Measurements from ENCODE around the gene RNF11.
"Not testable (repeated sequence)": the region's sequence is repeated elsewhere in the genome, so short reads cannot be mapped to it uniquely, and the experiment has no call there.

RNF11 gene

DNA sequence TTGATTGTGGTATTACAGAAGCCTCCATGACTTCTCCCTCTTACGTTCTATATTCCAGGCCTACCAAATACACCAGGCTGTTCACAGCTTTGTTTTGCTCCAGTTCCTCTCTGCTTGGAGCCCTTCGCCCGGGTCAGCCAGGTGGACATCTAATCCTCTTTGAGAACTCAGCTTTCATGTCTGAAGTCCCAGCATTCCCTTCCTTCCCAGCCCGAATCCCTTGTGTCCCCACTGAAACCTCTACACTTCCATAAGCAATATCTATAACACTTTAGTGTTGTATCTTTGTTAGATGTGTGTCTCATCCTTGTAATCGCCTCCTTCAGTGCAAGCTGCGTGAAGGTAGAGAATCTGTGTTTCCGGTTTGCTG lies 1.9 kb downstream of the RNF11 start:
- no peak for ATAC-seq
- Mint-ChIP-seq H3K4me1 (peaks cover 43% of the 10 kb centered on the region), H3K27ac (no peak overlapping the region), H3K36me3 (peaks cover 10% of the 10 kb centered on the region), H3K4me3 (no peak overlapping the region), H3K27me3 (no peaks in the 10 kb centered on the region), H3K9me3 (no peaks in the 10 kb centered on the region)

GRCh38 chr1:51240084-51240483 lies 4.0 kb downstream of the RNF11 start:
- peaks cover 31% of the 10 kb centered on the region for H3K4me1 Mint-ChIP-seq

GRCh38 chr1:51241119-51241518 lies 5.0 kb downstream of the RNF11 start:
- H3K4me1 Mint-ChIP-seq: peaks cover 27% of the 10 kb centered on the region
- no peak for ATAC-seq
- no peaks in the 10 kb centered on the region for H3K9me3 Mint-ChIP-seq
- H3K27me3 Mint-ChIP-seq: no peaks in the 10 kb centered on the region
- peaks cover 10% of the 10 kb centered on the region for H3K36me3 Mint-ChIP-seq
- H3K27ac Mint-ChIP-seq: no peak overlapping the region
- H3K4me3 Mint-ChIP-seq: no peak overlapping the region

More at GRCh38 chr1:51240084-51240483, 4.0 kb downstream of the RNF11 start:
- peaks cover 10% of the 10 kb centered on the region for H3K36me3 Mint-ChIP-seq
- no peak overlapping the region for H3K27ac Mint-ChIP-seq
- H3K27me3 Mint-ChIP-seq: no peaks in the 10 kb centered on the region
- H3K9me3 Mint-ChIP-seq: no peaks in the 10 kb centered on the region
- no peak overlapping the region for H3K4me3 Mint-ChIP-seq
- no peak for ATAC-seq

GRCh38 chr1:51242546-51242945 lies 6.5 kb downstream of the RNF11 start:
- Mint-ChIP-seq H3K36me3 (peaks cover 10% of the 10 kb centered on the region), H3K9me3 (no peaks in the 10 kb centered on the region), H3K4me3 (no peak overlapping the region), H3K4me1 (peaks cover 41% of the 10 kb centered on the region), H3K27me3 (no peaks in the 10 kb centered on the region), H3K27ac (no peak overlapping the region)
- no peak for ATAC-seq

GRCh38 chr1:51247022-51247421 lies 10.9 kb downstream of the RNF11 start:
- Mint-ChIP-seq H3K27me3 (no peaks in the 10 kb centered on the region), H3K4me1 (peaks cover 22% of the 10 kb centered on the region), H3K36me3 (no peaks in the 10 kb centered on the region), H3K4me3 (no peak overlapping the region), H3K9me3 (no peaks in the 10 kb centered on the region), H3K27ac (peak overlapping the region; percentile 36)
- ATAC-seq: peak; percentile 86

GRCh38 chr1:51247499-51247898 lies 11.4 kb downstream of the RNF11 start:
- Mint-ChIP-seq H3K27me3 (no peaks in the 10 kb centered on the region), H3K36me3 (no peaks in the 10 kb centered on the region), H3K4me3 (no peak overlapping the region), H3K9me3 (no peaks in the 10 kb centered on the region), H3K27ac (peak overlapping the region; percentile 36), H3K4me1 (peaks cover 22% of the 10 kb centered on the region)
- no peak for ATAC-seq

DNA sequence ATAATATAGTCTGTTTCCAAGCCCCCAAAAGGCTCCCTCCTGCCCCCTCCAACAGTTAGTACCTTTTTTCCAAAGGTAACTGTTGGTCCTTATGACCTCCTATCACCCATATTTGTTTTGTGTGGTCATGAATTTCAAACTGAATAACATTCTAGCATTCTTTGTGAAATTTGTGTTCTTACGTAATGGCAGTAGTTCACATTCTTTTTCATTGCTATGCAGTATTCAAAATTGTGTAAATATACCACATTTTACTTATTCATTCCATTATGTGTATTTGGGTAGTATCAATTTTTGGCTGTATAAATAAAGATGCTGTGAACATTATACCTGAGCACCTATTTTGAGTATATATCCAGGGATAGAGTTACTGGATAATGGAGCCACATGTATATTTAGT lies 13.4 kb downstream of the RNF11 start:
- Mint-ChIP-seq H3K9me3 (no peaks in the 10 kb centered on the region), H3K4me3 (no peak overlapping the region), H3K27ac (no peak overlapping the region), H3K27me3 (no peaks in the 10 kb centered on the region), H3K36me3 (no peaks in the 10 kb centered on the region), H3K4me1 (peaks cover 22% of the 10 kb centered on the region)
- ATAC-seq: no peak

DNA sequence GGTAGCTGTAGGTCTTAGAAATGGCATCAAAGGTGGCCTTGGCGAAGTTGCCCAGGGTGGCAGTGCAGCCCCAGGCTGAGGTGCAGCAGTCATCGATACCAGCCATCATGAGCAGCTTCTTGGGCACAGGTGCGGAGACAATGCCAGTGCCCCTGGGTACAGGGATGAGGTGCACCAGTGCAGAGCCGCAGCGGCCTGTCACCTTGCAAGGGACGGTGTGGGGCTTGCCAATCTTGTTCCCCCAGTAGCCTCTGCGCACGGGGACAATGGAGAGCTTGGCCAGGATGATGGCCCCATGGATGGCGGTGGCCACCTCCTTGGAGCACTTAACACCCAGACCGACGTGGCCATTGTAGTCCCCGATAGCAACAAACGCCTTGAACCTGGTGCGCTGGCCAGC lies 14.7 kb downstream of the RNF11 start:
- H3K27ac Mint-ChIP-seq, H3K27me3 Mint-ChIP-seq, H3K9me3 Mint-ChIP-seq, ATAC-seq, H3K36me3 Mint-ChIP-seq, H3K4me3 Mint-ChIP-seq: not testable (repeated sequence)
- peaks cover 19% of the 10 kb centered on the region for H3K4me1 Mint-ChIP-seq

DNA sequence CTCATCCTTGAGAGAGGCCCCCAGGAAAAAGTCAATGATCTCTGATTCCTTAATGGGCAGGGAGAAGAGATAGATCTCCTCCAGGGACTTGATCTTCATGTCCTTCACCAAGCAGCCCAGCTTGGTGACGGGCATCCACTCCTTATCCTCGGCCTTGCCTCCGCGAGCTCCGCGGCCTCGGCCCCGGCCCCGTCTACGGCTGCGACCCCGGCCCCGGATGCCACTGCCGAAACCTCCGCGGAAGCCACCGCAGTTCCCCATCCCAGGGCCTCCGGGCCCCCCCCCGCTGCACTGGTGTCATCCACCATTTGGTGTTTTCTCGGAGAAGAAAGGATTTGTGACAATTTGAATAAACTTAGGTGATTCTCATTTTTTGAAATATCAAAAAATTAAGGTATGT lies 15.1 kb downstream of the RNF11 start:
- not testable (repeated sequence) for H3K27ac Mint-ChIP-seq, H3K27me3 Mint-ChIP-seq, H3K36me3 Mint-ChIP-seq, H3K9me3 Mint-ChIP-seq, ATAC-seq, H3K4me3 Mint-ChIP-seq
- peaks cover 15% of the 10 kb centered on the region for H3K4me1 Mint-ChIP-seq

DNA sequence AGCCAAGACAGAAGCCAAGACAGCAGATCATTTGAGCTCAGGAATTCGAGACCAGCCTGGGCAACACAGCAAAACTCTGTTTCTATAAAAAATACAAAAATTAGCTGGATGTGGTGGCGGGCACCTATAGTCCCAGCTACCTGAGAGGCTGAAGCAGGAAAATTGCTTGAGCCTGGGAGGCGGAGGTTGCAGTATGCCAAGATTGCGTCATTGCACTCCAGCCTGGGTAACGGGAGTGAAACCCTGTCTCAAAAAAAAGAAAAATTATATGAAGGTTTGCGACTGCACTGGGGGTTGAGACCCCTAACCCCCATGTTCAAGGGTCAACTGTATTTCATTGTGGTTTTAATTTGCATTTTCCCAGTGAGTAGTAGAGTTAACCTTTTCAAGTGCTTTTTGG lies 16.3 kb downstream of the RNF11 start:
- no peak for ATAC-seq
- Mint-ChIP-seq H3K36me3 (peaks cover 5% of the 10 kb centered on the region), H3K4me3 (no peak overlapping the region), H3K27me3 (no peaks in the 10 kb centered on the region), H3K9me3 (no peaks in the 10 kb centered on the region), H3K4me1 (peaks cover 3% of the 10 kb centered on the region), H3K27ac (no peak overlapping the region)

DNA sequence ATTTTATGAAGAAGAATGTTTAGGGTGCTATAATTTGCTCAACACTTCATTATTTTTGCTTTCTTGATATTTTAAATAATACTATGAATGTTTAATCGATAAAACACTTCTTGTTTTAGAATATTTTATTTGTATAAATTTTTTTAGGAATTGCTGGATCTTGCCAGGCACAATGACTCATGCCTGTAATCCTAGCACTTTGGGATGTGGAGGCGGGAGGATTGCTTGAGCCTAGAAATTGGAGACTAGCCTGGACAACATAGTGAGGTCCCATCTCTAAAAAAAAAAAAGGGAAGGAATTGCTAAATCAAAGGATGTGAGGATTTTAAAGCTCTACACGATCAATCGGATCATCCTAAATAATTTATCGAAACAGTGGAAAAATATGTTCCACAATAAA lies 17.6 kb downstream of the RNF11 start:
- H3K4me3 Mint-ChIP-seq: no peak overlapping the region
- no peak overlapping the region for H3K27ac Mint-ChIP-seq
- ATAC-seq: no peak
- no peaks in the 10 kb centered on the region for H3K9me3 Mint-ChIP-seq
- peaks cover 9% of the 10 kb centered on the region for H3K4me1 Mint-ChIP-seq
- H3K36me3 Mint-ChIP-seq: peaks cover 5% of the 10 kb centered on the region
- H3K27me3 Mint-ChIP-seq: no peaks in the 10 kb centered on the region

- H3K4me1 Mint-ChIP-seq: peaks cover 10% of the 10 kb centered on the region
- H3K27me3 Mint-ChIP-seq: no peaks in the 10 kb centered on the region
- H3K9me3 Mint-ChIP-seq: no peaks in the 10 kb centered on the region
- H3K27ac Mint-ChIP-seq: no peak overlapping the region
- H3K4me3 Mint-ChIP-seq: no peak overlapping the region
- peaks cover 5% of the 10 kb centered on the region for H3K36me3 Mint-ChIP-seq
- no peak for ATAC-seq
These were observed 19.3 kb downstream of the RNF11 start for GRCh38 chr1:51255331-51255730.

GRCh38 chr1:51263147-51263877 lies 27.2 kb downstream of the RNF11 start:
- H3K4me3 Mint-ChIP-seq: no peak overlapping the region
- H3K36me3 Mint-ChIP-seq: no peaks in the 10 kb centered on the region
- no peaks in the 10 kb centered on the region for H3K9me3 Mint-ChIP-seq
- peaks cover 58% of the 10 kb centered on the region for H3K4me1 Mint-ChIP-seq
- H3K27ac Mint-ChIP-seq: no peak overlapping the region
- no peaks in the 10 kb centered on the region for H3K27me3 Mint-ChIP-seq
- ATAC-seq: no peak

DNA sequence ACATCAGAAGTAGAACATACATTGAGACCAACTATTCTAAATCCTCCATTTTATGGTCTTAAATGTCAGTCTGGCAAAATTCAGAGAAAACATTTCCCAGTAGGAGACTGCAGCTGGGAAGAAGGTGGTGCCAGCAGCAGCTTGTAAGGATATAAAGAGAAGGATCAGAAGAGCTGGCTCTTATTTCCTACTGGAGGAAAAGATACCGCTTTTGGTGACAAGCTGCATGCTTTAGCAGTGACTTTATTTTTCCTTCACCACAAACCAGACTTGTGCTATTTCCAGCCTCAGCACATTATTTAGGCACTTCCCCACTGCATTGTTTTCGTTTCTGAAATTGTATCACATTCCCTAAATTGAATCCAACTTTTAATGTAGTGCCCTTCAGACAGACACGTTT lies 28.4 kb downstream of the RNF11 start:
- H3K9me3 Mint-ChIP-seq: no peaks in the 10 kb centered on the region
- H3K27me3 Mint-ChIP-seq: no peaks in the 10 kb centered on the region
- peaks cover 60% of the 10 kb centered on the region for H3K4me1 Mint-ChIP-seq
- no peaks in the 10 kb centered on the region for H3K36me3 Mint-ChIP-seq
- no peak for ATAC-seq
- H3K4me3 Mint-ChIP-seq: no peak overlapping the region
- H3K27ac Mint-ChIP-seq: no peak overlapping the region

DNA sequence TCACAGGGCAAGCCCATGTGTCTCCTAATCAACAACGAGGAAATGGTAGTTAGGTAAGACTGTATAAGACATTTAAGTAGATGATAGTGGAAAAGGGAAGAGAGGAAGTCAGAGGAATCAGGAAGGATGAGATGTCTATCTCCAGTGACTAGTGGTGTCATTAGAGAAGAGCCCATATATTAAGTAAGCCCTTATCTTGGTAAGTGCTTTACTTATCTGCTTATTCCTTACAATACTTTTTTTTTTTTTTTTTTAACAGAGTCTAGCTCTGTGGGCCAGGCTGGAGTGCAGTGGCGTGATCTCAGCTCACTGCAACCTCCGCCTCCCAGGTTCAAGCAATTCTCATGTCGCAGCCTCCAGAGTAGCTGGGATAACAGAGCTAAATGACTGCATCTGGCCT lies 29.5 kb downstream of the RNF11 start:
- H3K9me3 Mint-ChIP-seq: no peaks in the 10 kb centered on the region
- ATAC-seq: no peak
- no peak overlapping the region for H3K4me3 Mint-ChIP-seq
- H3K4me1 Mint-ChIP-seq: peaks cover 60% of the 10 kb centered on the region
- H3K27me3 Mint-ChIP-seq: no peaks in the 10 kb centered on the region
- peaks cover 6% of the 10 kb centered on the region for H3K36me3 Mint-ChIP-seq
- peak overlapping the region; percentile 30 for H3K27ac Mint-ChIP-seq

DNA sequence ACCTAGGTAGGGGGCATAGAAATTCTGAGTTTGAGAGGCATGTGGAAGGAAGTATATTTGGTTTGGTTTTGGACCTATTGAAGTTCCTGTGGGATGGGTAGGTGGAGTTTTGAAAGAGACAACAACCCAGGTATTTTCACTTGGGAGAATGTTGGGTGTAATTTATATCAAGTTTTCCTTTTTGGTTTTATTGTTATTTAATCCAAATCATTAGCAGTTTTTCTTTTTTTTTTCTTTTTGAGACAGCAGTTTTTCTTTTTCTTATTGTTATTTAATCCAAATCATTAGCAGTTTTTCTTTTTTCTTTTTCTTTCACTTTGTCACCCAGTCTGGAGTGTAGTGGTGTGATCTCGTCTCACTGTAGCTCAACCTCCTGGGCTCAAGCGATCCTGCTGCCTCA lies 30.1 kb downstream of the RNF11 start:
- H3K4me3 Mint-ChIP-seq: no peak overlapping the region
- no peak for ATAC-seq
- H3K27me3 Mint-ChIP-seq: no peaks in the 10 kb centered on the region
- no peaks in the 10 kb centered on the region for H3K9me3 Mint-ChIP-seq
- peaks cover 12% of the 10 kb centered on the region for H3K36me3 Mint-ChIP-seq
- no peak overlapping the region for H3K27ac Mint-ChIP-seq
- peaks cover 60% of the 10 kb centered on the region for H3K4me1 Mint-ChIP-seq

DNA sequence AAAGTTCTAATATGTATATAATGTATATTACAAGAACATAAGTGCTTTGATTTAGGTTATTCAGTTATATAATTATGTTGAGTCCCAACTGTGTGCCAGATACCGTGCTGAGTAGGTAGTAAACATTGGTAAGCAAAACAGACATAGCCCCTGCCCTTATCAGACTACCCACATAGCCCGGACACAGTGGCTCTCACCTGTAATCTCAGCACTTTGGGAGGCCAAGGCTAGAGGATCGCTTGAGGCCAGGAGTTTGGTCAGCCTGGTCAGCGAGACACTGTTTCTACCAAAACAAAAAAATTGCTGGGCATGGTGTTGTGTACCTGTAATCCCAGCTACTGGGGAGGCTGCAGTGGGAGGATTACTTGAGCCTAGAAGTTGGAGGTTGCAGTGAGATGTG lies 30.7 kb downstream of the RNF11 start:
- Mint-ChIP-seq H3K27me3 (no peaks in the 10 kb centered on the region), H3K4me3 (no peak overlapping the region), H3K36me3 (peaks cover 14% of the 10 kb centered on the region), H3K27ac (peak overlapping the region; percentile 79), H3K9me3 (no peaks in the 10 kb centered on the region), H3K4me1 (peaks cover 59% of the 10 kb centered on the region)
- ATAC-seq: no peak
